GM19099 (cell line): ENCODE measurements around the gene TJP1.

Experiments used
- POLR2A ChIP-seq: IDR thresholded peaks from 3 replicates; pipeline ENCODE4 v1.6.1; 2011; ENCODE audit warnings: low read depth; ENCODE audit not compliant: insufficient read length; ENCODE audit errors: extremely low read depth

The TJP1 gene

DNA sequence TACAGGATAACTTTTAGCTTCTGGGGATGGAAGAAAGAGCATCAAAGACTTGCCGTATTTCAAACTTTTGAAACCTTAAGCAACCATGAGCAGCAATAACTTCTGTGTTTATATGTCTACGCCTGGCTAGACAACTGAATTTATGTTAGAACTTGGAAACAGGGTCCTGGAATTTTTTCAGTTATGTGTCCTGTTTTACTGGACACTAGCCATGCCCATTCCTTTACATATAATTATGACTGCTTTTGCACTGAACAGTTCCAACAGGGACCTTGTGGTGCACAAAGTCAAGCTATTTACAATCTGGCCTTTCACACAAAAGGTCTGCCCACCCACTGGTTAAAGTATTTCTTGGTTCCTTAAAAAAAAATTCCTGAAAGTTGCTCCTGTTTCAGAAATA, 37.1 kb downstream of the TJP1 start:
- no peak for TF ChIP-seq POLR2A

GRCh38 chr15:29784413-29784812, 37.9 kb downstream of the TJP1 start:
- TF ChIP-seq POLR2A, result no peak

- TF ChIP-seq POLR2A, result no peak
Observed at GRCh38 chr15:29778382-29778781, 43.9 kb downstream of the TJP1 start.

DNA sequence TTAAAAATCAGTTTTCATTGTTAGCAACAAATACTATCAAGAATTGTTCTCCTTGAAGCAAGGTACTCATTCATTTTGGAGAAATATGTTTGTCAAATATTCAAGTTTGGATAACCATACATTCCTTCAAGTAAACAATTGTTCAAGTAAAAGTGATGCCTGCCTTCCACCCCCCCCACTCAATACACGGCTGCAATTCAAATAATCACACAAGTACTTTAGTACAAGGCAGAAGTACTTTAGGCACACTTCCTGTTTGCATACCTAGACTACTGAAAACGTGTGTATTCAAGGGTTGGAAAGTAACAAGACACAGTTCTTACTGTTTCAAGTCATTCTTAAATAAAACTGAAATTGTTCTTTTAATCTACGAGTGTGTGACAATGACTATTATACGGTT, 45.4 kb downstream of the TJP1 start:
- TF ChIP-seq POLR2A, result no peak

GRCh38 chr15:29774900-29775299, 47.4 kb downstream of the TJP1 start:
- no peak for TF ChIP-seq POLR2A

DNA sequence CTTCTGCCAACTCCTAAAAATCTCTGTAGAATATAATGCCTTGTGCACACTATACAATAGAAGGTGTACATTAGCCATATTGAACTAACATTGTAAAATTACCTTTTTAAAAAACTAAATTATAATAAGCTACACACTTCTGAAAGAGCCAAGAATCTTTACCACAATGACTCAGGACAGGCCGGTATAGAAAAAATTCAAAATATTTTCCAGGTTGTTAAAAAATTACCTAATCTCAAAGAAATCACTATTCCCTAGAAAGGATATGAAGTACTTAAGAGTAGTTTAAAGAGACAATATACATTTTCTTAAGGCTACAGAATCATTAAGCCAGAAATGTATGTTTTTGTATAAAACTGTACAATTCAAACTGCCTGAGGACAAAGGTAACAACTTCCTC, 48.5 kb downstream of the TJP1 start:
- TF ChIP-seq POLR2A, result no peak

GRCh38 chr15:29773000-29773399, 49.3 kb downstream of the TJP1 start:
- TF ChIP-seq POLR2A, result no peak

GRCh38 chr15:29770796-29771195, 51.5 kb downstream of the TJP1 start:
- TF ChIP-seq POLR2A, result no peak

DNA sequence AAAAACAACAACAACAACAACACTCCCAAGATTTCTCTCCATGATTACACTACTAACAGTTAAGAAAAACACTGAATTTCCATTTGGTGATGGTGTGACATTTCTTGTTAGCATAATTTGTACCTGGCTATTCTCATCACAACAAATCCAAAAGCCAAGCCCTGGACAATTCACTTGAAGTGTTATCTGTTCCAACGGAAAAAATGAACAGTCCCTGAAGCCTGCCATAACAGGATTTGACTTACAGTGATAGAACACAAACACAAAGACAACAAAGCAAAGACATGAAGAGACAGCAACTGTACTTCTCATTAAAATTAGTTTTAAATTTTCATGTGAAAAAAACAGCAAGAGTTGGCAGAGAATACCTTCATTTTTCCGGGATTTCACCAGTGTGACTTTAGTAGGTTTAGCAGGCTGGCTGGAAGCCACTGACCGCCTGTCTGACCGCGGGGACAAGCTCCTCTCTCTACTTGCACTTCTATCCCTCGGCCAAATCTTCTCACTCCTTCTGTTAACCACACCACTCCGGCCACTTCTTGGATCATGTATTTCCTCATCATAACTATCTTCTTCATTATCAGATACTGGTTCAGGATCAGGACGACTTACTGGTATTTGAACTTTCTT, 56.3 kb downstream of the TJP1 start:
- TF ChIP-seq POLR2A, result no peak

GRCh38 chr15:29765234-29765841, 56.9 kb downstream of the TJP1 start:
- TF ChIP-seq POLR2A, result no peak

DNA sequence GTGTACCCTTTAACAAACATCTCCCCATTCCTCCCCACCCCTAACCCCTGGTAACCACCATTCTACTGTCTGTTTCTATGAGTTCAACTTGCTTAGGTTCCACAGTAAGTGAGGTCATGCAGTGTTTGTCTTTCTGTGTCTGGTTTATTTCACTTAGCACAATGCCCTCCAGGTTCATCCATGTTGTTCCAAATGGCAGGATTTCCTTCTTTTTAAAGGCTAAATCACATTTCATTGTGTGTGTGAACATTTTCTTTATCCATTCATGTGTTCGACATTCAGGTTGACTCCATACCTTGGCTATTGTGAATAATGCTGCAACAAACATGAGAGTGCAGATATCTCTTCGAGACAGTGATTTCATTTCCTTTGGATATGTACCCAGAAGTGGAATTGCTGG, 62.7 kb downstream of the TJP1 start:
- no peak for TF ChIP-seq POLR2A

DNA sequence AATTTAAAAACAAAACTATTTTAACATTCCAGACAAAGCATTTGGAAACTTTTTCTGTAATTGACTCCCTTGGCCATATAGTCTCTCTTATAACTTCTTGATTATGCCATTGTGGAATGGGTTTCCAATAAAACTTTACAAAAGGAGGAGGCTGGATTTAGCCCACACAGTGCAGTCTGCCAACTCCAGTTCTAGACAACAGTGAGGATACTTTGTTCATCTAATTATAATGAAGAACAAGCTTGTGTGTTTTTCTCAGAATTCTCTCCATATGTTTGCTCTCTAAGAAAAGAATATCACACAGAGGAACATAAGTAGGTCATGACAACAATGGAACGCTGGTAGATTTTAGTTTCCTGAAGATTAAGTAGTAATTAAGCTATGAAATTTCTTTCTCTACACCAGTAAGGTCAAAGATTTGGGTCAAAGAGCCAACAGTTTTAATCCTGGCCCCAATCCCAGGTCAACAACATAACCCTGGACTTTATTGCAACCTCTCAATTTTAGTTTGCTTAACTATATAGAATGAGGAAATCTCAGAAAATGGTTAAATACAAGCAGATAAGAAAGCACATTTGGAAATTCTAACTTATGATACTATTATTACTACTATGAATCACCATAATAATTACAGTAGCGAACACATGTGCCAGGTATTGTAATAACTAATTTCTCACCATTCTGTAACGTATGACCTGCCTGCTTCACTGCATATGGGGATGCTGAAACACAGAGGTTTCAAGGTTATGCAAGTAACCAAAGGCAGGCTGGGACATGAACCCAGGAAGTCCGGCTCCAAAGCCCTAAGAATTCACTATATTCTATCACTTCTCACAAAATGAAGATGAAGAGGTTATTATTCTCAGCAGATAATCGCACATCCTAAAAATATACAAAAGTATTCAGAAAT, 65.7 kb downstream of the TJP1 start:
- no peak for TF ChIP-seq POLR2A

GRCh38 chr15:29753506-29753905, 68.8 kb downstream of the TJP1 start:
- no peak for TF ChIP-seq POLR2A

DNA sequence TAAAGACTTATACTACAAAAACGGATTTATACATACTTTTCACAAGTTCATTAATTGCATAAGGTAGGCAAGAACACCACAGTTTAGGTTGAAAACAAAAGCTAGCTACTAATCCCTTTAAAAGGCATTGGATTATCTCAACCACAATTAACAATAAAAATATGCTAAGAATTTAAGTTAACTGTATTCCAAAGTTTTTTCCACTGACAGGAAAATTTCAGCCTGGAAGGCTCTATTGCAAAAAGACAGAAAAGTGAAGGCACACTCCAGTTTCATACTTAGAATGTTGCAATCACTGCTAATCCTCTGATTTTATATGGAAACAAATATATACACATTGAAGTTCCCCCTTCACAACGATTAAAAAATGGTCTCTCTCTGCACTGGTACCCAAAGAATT, 71.5 kb downstream of the TJP1 start:
- no peak for TF ChIP-seq POLR2A

DNA sequence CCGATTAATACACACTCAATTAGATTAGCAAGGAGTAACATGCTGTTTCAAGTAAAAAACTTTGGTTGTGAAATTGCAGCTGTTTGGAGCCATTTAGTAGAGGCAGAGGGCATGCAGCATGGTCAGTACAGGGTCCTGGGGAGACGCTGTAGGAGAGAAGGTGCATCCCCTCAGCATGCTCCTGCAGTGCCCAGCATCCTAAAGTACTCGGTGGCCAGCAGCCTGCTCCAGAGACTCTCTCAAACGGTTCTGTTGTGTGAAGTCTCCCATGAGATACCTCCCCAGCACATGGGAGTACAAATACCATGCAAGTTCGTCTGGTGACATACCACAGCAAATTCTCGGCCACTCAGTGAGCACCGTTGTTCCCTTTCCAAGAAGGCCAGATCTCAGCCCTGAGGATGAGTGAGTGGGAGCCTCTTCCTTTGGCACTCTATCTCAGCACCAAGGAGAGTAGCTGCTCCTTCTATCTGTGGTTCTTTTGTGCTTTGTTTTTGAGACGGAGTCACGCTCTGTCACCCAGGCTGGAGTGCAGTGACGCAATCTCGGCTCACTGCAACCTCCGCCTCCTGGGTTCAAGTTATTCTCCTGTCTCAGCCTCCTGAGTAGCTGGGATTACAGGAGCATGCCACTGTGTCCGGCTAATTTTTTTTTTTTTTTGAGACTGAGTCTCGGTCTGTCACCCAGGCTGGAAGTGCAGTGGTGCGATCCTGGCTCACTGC, 72.7 kb downstream of the TJP1 start:
- no peak for TF ChIP-seq POLR2A

- TF ChIP-seq POLR2A, result no peak
Observed at GRCh38 chr15:29747837-29748417, 74.3 kb downstream of the TJP1 start.

GRCh38 chr15:29743475-29743874, 78.8 kb downstream of the TJP1 start:
- TF ChIP-seq POLR2A, result no peak
